ENCODE results near the gene CEBPZ.

- TF ChIP-seq REST (IDR thresholded peaks at IDR 0.05) (no peak), MAX (IDR thresholded peaks at IDR 0.05) (no peak), CTCF (IDR thresholded peaks at IDR 0.05; ENCODE audit: low read depth, low read length, missing input control) (no peak), TAF1 (conservative IDR thresholded peaks at IDR 0.05) (no peak), ATF3 (IDR thresholded peaks at IDR 0.05) (no peak), NR2F2 (IDR thresholded peaks at IDR 0.05) (no peak), JUND (IDR thresholded peaks at IDR 0.05) (no peak), SP1 (IDR thresholded peaks at IDR 0.05) (no peak), EGR1 (IDR thresholded peaks at IDR 0.05; ENCODE audit: low read depth in 2 of 2) (no peak)
Measured at GRCh38 chr2:37192551-37192950, 38.8 kb downstream of the CEBPZ start.

Measured in liver (tissue), 3 donors.